C4-2B (cell line): Measurements from ENCODE around the gene RNF214.

Source experiments
- CTCF ChIP-seq: fragments of 450-650 bp; conservative IDR thresholded peaks from 2 replicates; pipeline ENCODE4 v1.5.1; 2017; ENCODE audit warnings: mild to moderate bottlenecking
- ZFX ChIP-seq: fragments of 450-650 bp; IDR thresholded peaks from 2 replicates; pipeline ENCODE4 v1.6.1; 2017

- TF ChIP-seq CTCF (no peak), ZFX (no peak)
These were observed 33.2 kb upstream of the RNF214 start, which contains the start of gene TAGLN for GRCh38 chr11:117199053-117199915.
